Epidermal melanocyte (primary cell): Measurements from ENCODE around the gene FN1.

Source experiments
- DNase-seq: peaks from one replicate; pipeline ENCODE4 v3.0.0; 2011; ENCODE audit warnings: low spot score; ENCODE audit not compliant: insufficient read length

FN1 gene

DNA sequence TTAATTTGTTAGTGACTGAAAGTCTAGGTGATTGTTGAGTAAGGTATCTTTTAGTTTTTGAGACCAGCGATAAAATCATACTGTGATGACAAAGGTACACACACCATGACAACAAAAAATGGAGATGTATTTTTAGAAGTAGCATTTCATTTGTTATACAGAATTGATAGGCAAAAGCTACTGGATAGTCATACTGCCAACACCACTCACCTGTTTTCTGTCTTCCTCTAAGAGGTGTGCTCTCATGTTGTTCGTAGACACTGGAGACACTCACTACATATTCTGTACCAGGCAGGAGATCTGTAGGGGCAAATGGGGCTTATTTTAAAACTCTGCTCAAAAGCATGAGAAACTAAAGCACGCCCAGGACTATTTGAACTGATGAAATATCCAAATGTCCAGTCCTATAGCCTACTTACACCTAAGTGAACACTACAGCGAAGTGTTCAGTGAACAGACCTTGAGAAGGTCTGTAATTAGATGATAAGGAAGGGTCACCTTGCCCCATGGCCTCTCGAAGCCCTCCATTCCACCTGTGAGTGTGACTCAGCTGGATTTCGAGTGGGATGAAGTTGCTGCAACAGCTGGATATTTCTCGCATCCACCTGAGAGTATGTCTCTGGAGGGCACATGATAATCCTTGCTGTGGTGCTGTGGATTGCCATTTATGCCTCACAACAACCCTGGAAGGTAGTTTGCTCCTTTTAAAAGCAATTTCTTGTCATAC is 47.7 kb downstream of the FN1 start:
- DNase-seq: no peak

DNA sequence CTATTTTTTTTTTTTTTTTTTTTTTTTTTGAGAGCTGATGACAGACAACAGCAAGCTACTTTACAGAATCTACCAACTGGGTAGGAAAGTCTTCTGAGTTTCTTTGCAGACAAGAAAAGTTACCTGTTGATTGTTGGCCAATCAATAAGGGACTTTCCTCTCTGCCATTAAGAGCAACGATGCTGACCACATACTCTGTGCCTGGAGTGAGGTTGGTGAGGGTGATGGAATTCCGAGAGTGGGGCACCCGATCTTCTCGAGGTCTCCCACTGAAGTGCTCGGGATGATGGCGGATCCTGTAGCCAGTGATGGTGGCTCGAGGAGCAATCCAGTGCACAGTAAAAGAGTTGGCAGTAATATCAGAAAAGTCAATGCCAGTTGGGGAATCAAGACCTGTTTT is 49.3 kb downstream of the FN1 start:
- DNase-seq: no peak

DNA sequence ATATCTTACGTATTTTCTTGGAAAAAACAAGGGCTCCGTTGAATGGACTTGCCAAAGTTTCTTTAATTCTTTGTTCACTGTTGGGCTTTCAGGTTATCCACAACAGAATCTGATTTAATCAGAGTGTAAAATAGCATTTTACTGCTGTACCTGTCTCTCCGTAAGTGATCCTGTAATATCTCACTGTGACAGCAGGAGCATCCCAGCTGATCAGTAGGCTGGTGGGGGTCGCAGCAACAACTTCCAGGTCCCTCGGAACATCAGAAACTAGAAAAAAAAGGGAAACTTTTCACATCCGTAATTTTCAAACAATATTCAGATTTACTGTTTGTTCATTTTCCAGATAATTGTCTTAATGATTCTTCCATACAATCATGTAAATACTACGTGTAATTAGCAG is 51.2 kb downstream of the FN1 start:
- DNase-seq: no peak

DNA sequence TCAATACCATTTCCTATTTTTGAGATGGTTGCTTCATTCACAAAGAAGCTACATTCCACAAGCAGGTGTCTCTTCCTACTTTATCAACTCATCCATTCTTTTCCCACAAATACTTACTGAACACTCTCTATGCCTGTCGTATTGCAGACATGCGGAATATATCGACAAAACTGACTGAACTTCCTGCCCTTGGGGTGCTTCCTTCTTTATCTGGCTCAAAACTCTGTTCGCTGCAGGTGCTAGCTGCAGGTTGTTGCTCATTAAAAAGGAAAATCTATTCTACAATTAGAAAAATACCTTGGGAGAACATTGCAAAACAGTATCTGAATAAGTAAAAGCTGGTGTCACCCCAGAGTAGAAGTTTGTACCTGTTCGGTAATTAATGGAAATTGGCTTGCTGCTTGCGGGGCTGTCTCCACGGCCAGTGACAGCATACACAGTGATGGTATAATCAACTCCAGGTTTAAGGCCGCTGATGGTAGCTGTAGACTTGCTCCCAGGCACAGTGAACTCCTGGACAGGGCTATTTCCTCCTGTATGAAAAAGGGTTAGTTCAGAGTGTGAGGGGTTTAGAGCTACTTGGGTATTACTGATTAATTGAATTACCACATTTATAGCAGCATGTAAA is 52.1 kb downstream of the FN1 start:
- DNase-seq: no peak

DNA sequence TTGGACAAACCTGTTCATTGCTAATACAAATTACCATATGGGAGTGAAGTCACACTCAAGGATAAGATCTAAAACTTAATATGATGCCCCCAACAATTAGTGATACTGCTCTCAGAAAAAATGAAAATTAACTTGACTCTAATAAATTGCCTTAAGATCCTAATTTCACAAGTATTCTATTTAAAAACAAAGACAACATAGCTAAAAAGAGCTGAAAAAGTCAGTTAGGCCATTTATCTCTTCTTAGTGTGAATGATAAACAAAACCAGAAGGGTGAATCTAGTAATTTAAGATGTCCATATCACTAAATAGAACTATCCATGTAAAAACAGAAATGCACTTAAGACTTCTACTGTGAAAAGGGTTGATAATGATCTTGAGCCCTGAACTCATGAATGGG is 53.4 kb downstream of the FN1 start:
- DNase-seq: no peak

DNA sequence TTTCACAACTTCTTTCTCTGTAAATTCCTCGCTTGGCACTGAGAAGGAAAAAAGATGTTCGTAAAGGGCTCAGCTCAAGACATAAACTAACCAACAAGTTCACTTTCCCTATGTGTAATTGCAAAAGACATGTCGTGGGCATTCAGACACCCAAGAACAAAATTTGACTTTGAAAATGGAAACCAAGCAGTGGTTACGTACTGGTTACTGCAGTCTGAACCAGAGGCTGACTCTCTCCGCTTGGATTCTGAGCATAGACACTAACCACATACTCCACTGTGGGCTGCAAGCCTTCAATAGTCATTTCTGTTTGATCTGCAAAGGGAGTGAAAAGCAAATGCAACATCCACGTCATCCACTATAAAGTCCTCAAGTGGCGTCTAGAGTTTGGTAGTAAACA is 53.9 kb downstream of the FN1 start:
- no peak for DNase-seq

DNA sequence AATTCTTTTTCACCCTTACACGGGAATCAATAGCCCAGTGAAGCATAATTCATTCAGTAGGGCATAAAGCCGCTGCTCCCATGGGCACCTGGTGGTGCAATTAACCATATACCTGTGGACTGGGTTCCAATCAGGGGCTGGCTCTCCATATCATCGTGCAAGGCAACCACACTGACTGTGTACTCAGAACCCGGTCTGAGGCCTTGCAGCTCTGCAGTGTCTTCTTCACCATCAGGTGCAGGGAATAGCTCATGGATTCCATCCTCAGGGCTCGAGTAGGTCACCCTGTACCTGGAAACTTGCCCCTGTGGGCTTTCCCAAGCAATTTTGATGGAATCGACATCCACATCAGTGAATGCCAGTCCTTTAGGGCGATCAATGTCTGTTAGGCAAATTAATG is 55.2 kb downstream of the FN1 start:
- no peak for DNase-seq

DNA sequence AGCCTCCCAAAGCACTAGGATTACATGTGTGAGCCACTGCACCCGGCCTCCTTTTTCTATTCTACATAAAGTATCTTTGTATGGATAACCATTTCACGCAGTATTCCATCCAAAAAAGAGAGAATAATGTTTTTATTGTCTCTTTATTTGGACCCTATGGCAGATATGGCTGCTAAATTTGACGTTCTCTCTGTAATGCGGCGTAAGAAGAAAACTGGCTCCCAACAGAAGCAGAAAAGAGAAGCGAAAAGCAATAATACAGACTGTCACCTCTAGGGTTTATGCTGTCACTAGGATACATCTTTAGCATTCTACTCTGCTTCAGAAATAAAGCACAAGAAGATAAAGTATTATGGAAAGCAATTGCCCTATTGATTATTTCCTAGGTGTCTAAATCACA is 55.9 kb downstream of the FN1 start:
- no peak for DNase-seq

DNA sequence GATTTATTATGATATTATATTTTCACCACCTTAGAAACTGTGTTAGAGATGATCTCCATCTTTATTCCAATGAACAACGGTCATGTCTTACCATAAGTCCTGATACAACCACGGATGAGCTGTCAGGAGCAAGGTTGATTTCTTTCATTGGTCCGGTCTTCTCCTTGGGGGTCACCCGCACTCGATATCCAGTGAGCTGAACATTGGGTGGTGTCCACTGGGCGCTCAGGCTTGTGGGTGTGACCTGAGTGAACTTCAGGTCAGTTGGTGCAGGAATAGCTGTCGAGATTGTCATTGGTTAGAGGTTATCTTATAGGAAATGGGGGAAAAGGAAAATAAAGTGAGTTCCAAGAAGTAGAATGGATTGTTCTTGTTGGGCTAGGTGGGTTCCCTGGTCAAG is 56.8 kb downstream of the FN1 start:
- DNase-seq: no peak

DNA sequence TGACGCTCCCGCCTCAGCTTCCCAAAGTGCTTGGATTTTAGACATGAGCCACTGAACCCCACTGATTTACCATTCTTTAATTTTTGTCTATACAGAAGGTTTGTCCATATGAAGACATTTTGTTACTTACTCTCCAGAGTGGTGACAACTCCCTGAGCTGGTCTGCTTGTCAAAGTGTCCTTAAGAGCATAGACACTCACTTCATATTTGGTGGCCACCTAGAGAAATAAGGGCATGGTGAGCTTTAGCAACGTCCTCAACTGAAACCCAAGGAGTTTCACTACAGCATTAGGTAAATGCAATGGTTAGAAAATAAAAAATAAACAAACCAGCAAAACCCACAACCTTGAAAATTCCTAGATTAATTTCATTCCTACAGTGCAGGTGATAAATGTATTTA is 57.8 kb downstream of the FN1 start:
- DNase-seq: no peak

DNA sequence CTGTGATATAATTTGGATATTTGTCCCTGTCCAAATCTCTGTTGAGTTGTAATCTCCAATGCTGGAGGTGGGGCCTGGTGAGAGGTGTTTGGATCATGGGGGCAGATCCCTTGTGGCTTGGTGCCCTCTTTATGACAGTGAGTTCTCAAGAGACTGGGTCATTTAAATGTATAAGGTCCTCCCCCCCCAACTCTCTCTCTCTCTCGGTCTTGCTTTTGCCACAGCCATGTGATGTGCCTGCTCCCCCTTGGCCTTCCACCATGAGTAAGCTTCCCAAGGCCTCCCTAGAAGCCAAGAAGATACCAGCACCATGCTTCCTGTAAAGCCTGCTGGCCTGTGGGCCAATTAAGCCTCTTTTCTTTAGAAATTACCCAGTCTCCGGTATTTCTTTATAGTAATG is 58.6 kb downstream of the FN1 start:
- no peak for DNase-seq

DNA sequence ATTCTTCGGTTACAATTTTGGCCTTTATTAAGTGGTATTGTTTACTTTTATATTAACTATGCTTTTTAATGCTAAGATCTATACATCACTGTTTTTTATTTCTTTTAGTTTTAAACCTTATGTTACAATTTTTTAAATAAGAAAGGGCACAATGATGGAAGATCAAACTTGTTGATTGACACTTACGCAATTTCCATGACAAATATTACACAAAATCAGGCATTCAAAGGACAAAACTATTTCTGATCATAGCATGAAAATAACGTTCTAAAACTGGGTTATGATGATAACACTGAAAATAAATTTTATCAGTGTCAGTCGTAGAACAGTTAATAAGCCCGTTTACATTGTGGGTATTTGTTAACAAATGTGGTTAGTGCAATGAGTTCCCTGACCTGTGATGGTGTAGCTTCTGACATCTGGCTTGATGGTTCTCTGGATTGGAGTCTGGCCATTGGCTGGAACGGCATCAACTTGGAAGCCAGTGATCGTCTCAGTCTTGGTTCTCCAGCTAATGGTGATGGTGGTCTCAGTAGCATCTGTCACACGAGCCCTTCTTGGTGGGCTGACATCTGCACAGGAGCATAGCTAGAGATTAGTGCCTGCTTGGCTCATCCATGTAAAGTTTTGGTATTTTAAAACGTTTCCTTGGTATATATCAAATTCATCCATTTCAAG is 59.6 kb downstream of the FN1 start:
- no peak for DNase-seq

DNA sequence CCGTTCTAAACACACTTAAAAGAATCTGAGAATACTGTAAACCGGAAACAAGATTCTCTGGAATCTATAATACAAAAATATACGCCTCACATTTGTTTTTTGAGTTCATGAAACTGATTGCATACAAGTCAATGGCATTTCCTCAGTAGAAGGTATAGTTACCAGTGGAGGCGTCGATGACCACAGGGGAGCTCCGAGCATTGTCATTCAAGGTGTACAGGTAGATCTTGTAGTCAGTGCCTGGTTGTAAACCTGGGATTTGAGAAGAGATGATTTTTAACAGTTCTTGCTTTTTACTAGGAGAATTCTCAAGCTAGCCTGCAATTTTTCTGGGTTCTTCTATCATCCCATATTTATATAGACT is 60.4 kb downstream of the FN1 start:
- DNase-seq: no peak

DNA sequence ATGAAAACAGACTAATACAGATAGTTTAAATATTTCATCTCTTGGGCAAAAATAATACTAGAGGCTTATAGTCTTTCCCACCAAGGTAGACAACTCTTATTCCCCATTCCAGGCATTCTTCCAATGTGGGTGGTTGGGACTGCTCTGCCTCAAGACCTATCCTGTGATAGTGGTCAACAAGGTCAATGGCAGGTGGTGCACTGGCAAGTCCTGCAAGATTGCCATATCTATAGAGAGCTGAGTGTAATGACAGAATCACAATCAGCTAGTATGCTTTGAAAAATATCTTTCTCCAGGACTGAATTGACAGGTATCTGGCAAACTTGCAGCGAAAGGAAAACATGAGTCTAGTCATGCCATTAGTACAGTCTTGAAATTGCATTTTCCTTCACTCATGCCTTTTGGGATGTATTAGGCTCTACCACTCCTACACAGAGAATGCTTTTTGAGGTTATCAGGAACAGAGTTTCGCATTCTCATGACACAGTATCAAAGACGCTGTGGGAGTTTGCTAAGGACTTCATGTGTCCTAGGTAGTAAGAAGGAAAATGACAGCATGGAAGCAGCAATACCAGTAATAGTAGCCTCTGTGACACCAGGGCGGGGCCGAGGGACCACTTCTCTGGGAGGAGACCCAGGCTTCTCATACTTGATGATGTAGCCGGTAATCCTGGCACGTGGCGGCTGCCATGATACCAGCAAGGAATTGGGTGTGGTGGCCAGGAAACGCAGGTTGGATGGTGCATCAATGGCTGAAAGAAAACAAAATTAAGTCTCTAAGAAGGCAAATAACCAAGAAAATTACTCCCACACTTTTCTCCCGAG is 61.0 kb downstream of the FN1 start:
- DNase-seq: no peak

DNA sequence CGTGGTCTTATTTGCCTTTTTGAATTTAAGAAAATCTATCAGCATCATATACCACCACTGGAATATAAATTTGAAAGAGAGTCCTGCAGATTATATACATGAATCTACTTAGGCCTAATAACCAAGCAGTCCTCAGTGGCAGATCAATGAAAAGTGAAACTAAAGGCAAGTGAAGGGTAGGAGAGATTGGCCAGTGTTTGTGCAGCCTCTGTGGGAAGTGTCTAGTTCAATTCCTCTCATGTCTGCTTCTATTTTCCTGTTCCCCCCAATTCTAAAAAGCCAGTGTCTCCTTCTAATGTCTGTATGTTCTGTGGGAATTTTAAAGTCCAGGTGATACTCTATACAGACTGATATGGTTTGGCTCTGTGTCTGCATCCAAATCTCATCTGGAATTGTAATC is 61.9 kb downstream of the FN1 start:
- DNase-seq: no peak

DNA sequence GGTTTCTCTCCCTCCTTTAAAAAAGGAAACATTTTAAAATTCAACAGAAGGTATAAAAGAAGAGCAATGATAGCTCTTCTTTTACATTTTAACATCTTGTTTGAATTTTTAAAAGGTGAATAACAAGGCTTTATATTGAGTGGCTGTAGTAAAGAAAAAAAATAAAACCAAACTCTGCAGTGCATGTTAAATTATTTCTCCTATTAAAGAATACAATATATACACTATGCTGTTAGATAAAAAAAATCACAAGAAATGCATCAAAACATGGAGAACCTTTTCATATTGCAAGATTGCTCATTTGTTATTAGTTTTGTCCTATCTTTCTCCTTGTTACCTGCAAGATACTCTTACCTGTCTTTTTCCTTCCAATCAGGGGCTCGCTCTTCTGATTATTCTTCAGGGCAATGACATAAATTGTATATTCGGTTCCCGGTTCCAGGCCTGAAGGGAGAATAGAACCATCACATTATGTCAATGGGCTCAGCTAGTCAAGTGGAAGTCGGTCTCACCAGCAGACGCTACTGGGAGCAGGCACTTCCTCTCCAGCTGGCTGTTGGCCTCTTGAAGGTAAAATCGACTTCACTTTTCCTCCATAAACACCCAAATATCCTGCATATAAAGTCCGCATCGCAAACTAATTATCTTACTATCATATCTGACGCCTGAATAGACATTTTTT is 62.8 kb downstream of the FN1 start:
- no peak for DNase-seq

DNA sequence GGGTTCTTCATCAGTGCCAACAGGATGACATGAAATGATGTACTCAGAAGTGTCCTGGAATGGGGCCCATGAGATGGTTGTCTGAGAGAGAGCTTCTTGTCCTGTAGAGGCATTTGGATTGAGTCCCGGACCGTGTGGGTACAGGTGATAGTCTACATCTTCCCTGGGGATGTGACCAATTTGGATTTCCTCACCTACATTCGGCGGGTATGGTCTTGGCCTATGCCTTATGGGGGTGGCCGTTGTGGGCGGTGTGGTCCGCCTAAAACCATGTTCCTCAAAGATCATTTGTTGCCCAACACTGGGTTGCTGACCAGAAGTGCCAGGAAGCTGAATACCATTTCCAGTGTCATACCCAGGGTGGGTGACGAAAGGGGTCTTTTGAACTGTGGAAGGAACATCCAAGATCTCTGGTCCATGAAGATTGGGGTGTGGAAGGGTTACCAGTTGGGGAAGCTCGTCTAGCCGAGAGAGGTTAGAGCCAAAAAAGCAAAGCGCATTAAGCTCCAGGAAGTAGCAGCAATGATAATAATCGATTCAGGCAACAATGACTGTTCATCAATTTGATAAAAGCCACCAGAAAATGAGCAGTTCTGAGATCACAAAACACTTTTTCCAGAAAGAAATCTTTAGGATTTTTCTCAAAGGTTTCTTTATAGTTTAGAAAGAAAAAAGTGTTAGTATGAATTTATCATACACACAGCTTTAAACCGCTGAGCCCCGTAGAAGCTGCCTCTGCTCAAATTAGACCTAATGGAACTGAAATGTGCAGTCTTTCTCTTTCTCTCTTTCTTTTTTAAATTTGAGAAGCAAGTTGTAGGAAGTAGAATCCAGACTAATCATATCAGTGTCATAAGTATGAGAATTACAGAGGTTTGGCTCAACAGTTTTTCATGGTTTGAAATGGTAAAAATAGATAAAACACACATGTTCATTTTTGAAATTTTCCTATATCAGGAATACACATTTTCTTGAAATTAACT is 63.7 kb downstream of the FN1 start:
- DNase-seq: no peak

DNA sequence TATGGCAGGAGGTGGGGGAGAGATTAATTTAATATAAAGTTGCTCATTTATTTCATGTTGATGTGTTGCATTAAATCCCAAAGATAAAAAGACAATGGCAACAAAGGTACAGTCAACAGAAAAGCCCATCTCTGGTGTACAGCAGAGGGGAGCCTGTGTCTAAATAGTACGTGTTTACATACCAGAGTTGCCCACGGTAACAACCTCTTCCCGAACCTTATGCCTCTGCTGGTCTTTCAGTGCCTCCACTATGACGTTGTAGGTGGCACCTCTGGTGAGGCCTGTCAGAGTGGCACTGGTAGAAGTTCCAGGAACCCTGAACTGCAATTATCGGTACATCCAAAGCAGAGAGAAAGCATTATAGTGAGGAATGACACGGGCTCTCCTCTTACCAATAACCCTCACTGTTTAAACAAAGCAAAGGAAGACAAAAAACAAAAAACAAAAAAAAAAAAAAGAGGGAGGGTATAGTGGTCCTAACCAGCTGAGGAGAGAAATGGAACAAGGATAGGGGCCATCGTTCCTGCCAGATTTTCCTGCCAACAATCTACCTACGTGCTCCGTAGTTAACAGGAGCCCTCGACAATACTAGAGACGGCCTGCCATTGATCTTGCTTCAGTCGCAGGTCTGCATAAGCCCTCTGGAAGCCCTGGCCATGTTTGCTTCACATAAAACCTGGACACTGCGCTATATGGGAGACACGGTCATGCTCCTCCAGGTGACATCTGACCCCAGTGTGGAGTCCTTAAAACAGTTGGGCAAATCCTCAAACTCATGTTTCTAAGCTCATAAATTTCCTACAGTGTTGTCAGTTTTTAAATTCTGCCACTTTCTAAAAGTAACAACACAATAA is 65.5 kb downstream of the FN1 start:
- no peak for DNase-seq

DNA sequence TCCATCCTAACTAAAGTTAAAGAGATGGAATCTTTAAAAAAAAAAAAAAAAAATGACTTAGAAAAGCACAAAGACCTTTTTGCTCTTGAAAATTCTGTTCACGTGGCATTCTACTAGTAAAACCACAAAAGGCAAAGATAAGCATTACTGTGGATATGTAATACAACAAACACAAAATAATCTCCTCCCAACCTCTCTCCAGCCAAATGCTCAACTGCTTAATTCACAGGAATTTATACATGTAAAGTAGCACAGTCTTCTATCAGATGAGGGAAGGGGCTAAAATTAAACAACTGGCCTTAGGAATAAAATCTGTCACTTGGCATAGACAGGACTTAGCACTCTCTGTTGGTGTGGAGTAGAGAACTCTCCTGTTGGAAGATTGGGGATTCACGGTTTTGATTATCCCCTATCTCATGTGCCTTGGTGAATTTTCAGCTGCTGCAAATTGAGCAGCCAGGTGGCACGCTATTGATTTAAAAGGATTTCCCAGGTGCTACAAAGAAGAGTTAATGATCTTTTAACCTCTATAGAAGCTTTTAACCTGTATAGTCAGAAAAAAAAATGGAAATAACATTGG is 66.6 kb downstream of the FN1 start:
- no peak for DNase-seq
